Measurements from ENCODE around the gene C19orf47. TPM values are rescaled to one million over a fixed set of nuclear protein-coding genes. Genes with fewer than 3 reads are reported as not detected.
"Not testable (repeated sequence)": the region's sequence is repeated elsewhere in the genome, so short reads cannot be mapped to it uniquely, and the experiment has no call there.

Gene C19orf47
- total RNA-seq, 1 donor from 2014 or later, result 10.6 TPM

DNA sequence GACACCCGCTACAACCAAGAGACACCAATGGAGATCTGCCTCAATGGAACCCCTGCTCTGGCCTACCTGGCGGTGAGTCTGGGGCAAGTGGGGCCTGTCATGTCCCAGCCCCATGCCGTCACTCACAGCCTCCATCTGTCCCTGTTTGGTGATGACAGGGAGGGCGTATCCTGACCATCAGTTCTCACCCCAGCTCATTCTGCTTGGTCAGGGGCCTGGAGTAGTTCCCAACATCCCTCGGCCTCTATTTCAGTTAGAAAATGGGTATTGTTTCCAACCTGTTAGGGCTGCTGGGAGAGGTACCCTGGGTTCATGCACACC lies 23.6 kb upstream of the C19orf47 start:
- peaks cover 13% of the 10 kb centered on the region for H4K20me1 ChIP-seq (ENCODE audit: low read depth)
- no peaks in the 10 kb centered on the region for H3K9me3 ChIP-seq (ENCODE audit: low read depth)
- H3K36me3 ChIP-seq, result no peaks in the 10 kb centered on the region
- no peak overlapping the region for H3K9ac ChIP-seq
- Mint-ChIP-seq H3K4me3 (no peak overlapping the region), H3K27me3 (ENCODE audit: insufficient read depth, low read depth) (peaks cover 4% of the 10 kb centered on the region), H3K4me1 (peaks cover 8% of the 10 kb centered on the region), H3K36me3 (peaks cover 17% of the 10 kb centered on the region), H3K9me3 (no peaks in the 10 kb centered on the region), H3K27ac (no peak overlapping the region)
- H3K4me2 ChIP-seq, result no peak overlapping the region
- H3F3A ChIP-seq (ENCODE audit: low read depth), result peaks cover 4% of the 10 kb centered on the region
- H3K27ac ChIP-seq, result no peak overlapping the region
- H3K4me1 ChIP-seq, result peaks cover 4% of the 10 kb centered on the region
- H3K27me3 ChIP-seq, result no peaks in the 10 kb centered on the region
- H3K4me3 ChIP-seq, result no peak overlapping the region
- no peak for DNase-seq (ENCODE audit: low spot score)
- TF ChIP-seq, protein P1, sequence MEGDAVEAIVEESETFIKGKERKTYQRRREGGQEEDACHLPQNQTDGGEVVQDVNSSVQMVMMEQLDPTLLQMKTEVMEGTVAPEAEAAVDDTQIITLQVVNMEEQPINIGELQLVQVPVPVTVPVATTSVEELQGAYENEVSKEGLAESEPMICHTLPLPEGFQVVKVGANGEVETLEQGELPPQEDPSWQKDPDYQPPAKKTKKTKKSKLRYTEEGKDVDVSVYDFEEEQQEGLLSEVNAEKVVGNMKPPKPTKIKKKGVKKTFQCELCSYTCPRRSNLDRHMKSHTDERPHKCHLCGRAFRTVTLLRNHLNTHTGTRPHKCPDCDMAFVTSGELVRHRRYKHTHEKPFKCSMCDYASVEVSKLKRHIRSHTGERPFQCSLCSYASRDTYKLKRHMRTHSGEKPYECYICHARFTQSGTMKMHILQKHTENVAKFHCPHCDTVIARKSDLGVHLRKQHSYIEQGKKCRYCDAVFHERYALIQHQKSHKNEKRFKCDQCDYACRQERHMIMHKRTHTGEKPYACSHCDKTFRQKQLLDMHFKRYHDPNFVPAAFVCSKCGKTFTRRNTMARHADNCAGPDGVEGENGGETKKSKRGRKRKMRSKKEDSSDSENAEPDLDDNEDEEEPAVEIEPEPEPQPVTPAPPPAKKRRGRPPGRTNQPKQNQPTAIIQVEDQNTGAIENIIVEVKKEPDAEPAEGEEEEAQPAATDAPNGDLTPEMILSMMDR (IDR thresholded peaks at IDR 0.05), result no peak
- TF ChIP-seq EZH2 (IDR thresholded peaks at IDR 0.05), result no peak
- no peak for TF ChIP-seq EZH2phosphoT487 (IDR thresholded peaks at IDR 0.05)
- H2AFZ ChIP-seq (replicated peaks), result no peak overlapping the region
- H3K79me2 ChIP-seq (ENCODE audit: low read depth), result no peaks in the 10 kb centered on the region

DNA sequence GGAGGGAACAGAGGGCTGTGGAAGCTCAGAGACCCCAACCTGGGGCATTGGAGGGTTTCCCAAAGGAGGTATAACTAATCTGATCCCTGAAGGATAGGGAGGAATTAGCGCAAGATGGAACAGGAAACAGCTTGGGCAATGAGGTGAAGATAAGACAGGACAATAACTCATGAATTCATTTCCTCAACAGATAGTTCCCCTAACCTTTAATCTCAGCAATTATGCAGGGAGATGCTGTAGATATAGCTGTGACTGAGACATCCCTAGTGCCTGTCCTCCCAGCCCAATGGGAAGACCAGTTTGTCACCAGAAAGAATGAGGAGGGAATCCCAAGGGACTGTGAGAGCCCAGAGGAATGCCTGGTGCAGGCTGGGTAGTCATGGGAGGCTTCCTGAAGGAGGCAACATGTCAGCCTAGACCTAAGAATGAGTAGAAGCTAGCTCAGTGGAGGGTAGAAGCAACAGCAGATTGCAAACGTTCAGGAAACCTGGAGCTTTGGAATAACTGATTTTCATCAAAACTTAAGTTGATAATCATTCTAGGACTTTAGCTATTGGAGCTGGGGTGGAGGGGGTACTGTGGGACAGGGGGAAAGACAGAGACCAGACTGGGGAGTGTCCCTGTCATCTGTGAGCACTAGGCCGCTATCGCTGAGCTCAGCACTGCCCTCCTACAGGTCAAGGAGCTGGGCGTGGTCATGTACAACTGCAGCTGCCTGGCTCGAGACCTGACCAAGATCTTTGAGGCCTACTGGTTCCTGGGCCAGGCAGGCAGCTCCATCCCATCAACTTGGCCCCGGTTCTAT lies 23.0 kb upstream of the C19orf47 start:
- H3K36me3 Mint-ChIP-seq, result peaks cover 16% of the 10 kb centered on the region
- TF ChIP-seq, protein P1 (IDR thresholded peaks at IDR 0.05), result no peak
- TF ChIP-seq EZH2 (IDR thresholded peaks at IDR 0.05) (no peak), EZH2phosphoT487 (IDR thresholded peaks at IDR 0.05) (no peak)
- Histone ChIP-seq H3K9me3 (ENCODE audit: low read depth) (no peaks in the 10 kb centered on the region), H3K36me3 (no peaks in the 10 kb centered on the region), H3K4me3 (no peak overlapping the region), H3K4me1 (peaks cover 9% of the 10 kb centered on the region), H2AFZ (replicated peaks) (no peak overlapping the region), H3K4me2 (no peak overlapping the region), H3K27ac (no peak overlapping the region), H4K20me1 (ENCODE audit: low read depth) (peaks cover 18% of the 10 kb centered on the region), H3K79me2 (ENCODE audit: low read depth) (no peaks in the 10 kb centered on the region), H3K9ac (no peak overlapping the region), H3F3A (ENCODE audit: low read depth) (peaks cover 9% of the 10 kb centered on the region), H3K27me3 (no peaks in the 10 kb centered on the region)
- H3K27ac Mint-ChIP-seq, result no peak overlapping the region
- no peak for DNase-seq (ENCODE audit: low spot score)
- peaks cover 4% of the 10 kb centered on the region for H3K27me3 Mint-ChIP-seq (ENCODE audit: insufficient read depth, low read depth)
- no peaks in the 10 kb centered on the region for H3K9me3 Mint-ChIP-seq
- peaks cover 12% of the 10 kb centered on the region for H3K4me1 Mint-ChIP-seq
- no peak overlapping the region for H3K4me3 Mint-ChIP-seq

DNA sequence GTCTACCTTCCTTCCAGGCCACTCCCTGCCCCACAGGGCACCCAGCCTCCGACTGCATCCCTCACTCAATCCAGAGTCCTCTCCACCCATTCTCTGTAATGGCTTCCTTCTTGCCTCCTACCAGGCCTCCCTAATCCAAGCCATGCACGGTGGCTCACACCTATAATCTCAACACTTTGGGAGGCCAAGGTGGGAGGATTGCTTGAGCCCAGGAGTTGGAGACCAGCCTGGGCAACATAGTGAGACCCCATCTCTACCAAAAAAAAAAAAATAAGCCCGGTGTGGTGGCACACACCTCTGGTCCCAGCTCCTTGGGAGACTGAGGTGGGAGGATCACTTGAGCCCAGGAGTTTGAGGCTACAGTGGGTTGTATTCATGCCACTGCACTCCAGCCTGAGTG lies 22.1 kb upstream of the C19orf47 start:
- Mint-ChIP-seq H3K4me1 (peaks cover 17% of the 10 kb centered on the region), H3K36me3 (peaks cover 15% of the 10 kb centered on the region), H3K27ac (peak overlapping the region; percentile 83)
- H3K9me3 Mint-ChIP-seq; H3K27ac ChIP-seq; H3K27me3 Mint-ChIP-seq (ENCODE audit: insufficient read depth, low read depth); H3K9ac ChIP-seq; H3K36me3 ChIP-seq; DNase-seq (ENCODE audit: low spot score); H3K4me2 ChIP-seq; H2AFZ ChIP-seq (replicated peaks); H3K27me3 ChIP-seq; H3K4me3 Mint-ChIP-seq; H3K4me3 ChIP-seq; H3K9me3 ChIP-seq (ENCODE audit: low read depth); H3K79me2 ChIP-seq (ENCODE audit: low read depth): not testable (repeated sequence)
- Histone ChIP-seq H3F3A (ENCODE audit: low read depth) (peaks cover 10% of the 10 kb centered on the region), H4K20me1 (ENCODE audit: low read depth) (peaks cover 18% of the 10 kb centered on the region), H3K4me1 (peaks cover 11% of the 10 kb centered on the region)

DNA sequence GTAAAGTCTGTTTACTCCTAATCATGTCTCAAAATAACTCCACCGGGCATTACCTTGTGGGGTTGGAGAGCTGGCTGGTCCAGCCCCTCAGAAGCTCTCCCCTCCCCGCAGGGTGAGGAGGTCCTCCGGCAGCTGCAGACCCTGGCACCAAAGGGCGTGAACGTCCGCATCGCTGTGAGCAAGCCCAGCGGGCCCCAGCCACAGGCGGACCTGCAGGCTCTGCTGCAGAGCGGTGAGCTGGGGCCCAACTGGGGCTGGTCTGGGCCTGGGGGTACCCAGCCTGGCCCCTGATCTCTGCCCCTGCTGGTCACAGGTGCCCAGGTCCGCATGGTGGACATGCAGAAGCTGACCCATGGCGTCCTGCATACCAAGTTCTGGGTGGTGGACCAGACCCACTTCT lies 21.6 kb upstream of the C19orf47 start:
- no peaks in the 10 kb centered on the region for H3K79me2 ChIP-seq (ENCODE audit: low read depth)
- no peak overlapping the region for H3K4me2 ChIP-seq
- H2AFZ ChIP-seq (replicated peaks), result no peak overlapping the region
- H3K9me3 ChIP-seq (ENCODE audit: low read depth), result no peaks in the 10 kb centered on the region
- peaks cover 11% of the 10 kb centered on the region for H3K4me1 ChIP-seq
- no peak overlapping the region for H3K27ac ChIP-seq
- no peak for DNase-seq (ENCODE audit: low spot score)
- H3K9me3 Mint-ChIP-seq, result no peaks in the 10 kb centered on the region
- peaks cover 10% of the 10 kb centered on the region for H3F3A ChIP-seq (ENCODE audit: low read depth)
- no peaks in the 10 kb centered on the region for H3K27me3 ChIP-seq
- H3K27me3 Mint-ChIP-seq (ENCODE audit: insufficient read depth, low read depth), result peaks cover 3% of the 10 kb centered on the region
- H3K9ac ChIP-seq, result no peak overlapping the region
- TF ChIP-seq EZH2phosphoT487 (IDR thresholded peaks at IDR 0.05), result no peak
- TF ChIP-seq EZH2 (IDR thresholded peaks at IDR 0.05), result no peak
- TF ChIP-seq, protein P1 (IDR thresholded peaks at IDR 0.05), result no peak
- no peak overlapping the region for H3K4me3 ChIP-seq
- no peak overlapping the region for H3K4me3 Mint-ChIP-seq
- H3K4me1 Mint-ChIP-seq, result peaks cover 20% of the 10 kb centered on the region
- H3K27ac Mint-ChIP-seq, result no peak overlapping the region
- peaks cover 18% of the 10 kb centered on the region for H4K20me1 ChIP-seq (ENCODE audit: low read depth)
- peaks cover 13% of the 10 kb centered on the region for H3K36me3 Mint-ChIP-seq
- H3K36me3 ChIP-seq, result no peaks in the 10 kb centered on the region

Data from neural progenitor cell (in vitro differentiated cells).